Measurements from ENCODE around the gene SLC25A47. TPM values are rescaled to one million over a fixed set of nuclear protein-coding genes. Genes with fewer than 3 reads are reported as not detected.

The SLC25A47 gene
- total RNA-seq, 1 donor from 2014 or later, result not detected

DNA sequence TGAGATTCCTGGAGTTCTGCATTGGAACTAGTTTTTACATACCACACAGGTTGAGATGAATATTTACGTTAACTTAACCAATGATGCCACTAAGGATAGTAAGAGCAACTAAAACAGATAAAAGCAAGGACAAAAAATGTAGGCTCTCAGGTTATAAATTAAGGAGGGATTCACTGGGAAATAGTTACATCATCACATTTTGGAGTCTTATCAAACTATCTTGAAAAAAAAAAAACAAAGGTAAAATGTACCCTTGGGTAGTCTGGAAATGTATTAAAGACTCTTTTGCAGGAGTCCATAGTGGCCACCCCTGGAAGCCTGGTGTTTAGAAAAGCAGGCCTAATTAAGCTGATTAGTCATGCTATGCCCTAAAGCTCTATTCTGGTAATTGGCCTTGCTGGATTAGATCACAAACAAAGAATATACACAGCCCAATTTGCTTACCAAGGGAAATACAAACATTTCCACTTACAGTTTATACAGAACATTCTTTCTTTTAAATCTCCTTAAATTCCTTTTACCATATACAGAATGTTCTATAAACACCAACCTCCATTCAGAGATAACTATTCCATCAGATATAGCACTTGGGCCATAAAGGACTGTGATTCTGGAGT is 39.3 kb downstream of the SLC25A47 start:
- TF ChIP-seq, protein P1, sequence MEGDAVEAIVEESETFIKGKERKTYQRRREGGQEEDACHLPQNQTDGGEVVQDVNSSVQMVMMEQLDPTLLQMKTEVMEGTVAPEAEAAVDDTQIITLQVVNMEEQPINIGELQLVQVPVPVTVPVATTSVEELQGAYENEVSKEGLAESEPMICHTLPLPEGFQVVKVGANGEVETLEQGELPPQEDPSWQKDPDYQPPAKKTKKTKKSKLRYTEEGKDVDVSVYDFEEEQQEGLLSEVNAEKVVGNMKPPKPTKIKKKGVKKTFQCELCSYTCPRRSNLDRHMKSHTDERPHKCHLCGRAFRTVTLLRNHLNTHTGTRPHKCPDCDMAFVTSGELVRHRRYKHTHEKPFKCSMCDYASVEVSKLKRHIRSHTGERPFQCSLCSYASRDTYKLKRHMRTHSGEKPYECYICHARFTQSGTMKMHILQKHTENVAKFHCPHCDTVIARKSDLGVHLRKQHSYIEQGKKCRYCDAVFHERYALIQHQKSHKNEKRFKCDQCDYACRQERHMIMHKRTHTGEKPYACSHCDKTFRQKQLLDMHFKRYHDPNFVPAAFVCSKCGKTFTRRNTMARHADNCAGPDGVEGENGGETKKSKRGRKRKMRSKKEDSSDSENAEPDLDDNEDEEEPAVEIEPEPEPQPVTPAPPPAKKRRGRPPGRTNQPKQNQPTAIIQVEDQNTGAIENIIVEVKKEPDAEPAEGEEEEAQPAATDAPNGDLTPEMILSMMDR (conservative IDR thresholded peaks at IDR 0.05), result no peak
- peaks cover 30% of the 10 kb centered on the region for H3K36me3 Mint-ChIP-seq (ENCODE audit: low read depth)
- no peak overlapping the region for H3K27ac Mint-ChIP-seq (ENCODE audit: unreplicated experiment)
- no peak overlapping the region for H3K4me3 Mint-ChIP-seq
- no peaks in the 10 kb centered on the region for H3K4me1 Mint-ChIP-seq
- no peaks in the 10 kb centered on the region for H3K27me3 Mint-ChIP-seq (ENCODE audit: low read depth)
- H3K9me3 Mint-ChIP-seq, result peaks cover 4% of the 10 kb centered on the region
- DNase-seq (ENCODE audit: low read depth, low spot score), result no peak

DNA sequence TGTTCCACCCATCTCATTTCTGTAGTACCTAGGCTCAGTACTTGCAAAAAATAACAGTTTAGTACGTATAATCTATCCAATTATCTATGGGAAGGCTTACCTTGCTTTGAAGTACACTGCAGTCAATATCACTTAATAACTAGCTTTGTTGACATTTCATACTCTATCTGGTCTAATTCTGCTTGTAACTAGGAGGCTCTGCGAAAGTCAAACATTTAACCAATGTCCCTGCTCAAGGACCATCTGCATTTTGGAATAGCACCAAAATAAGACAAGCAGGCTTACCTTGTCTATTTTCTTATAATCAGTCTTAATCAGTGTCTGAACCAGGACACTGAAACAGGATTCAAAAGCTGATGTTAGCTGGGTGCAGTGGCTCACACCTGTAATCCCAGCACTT is 39.9 kb downstream of the SLC25A47 start:
- H3K27me3 Mint-ChIP-seq (ENCODE audit: low read depth), result no peaks in the 10 kb centered on the region
- no peak overlapping the region for H3K27ac Mint-ChIP-seq (ENCODE audit: unreplicated experiment)
- DNase-seq (ENCODE audit: low read depth, low spot score), result no peak
- H3K4me3 Mint-ChIP-seq, result no peak overlapping the region
- peaks cover 4% of the 10 kb centered on the region for H3K9me3 Mint-ChIP-seq
- TF ChIP-seq, protein P1 (conservative IDR thresholded peaks at IDR 0.05), result no peak
- peaks cover 27% of the 10 kb centered on the region for H3K36me3 Mint-ChIP-seq (ENCODE audit: low read depth)
- H3K4me1 Mint-ChIP-seq, result no peaks in the 10 kb centered on the region

DNA sequence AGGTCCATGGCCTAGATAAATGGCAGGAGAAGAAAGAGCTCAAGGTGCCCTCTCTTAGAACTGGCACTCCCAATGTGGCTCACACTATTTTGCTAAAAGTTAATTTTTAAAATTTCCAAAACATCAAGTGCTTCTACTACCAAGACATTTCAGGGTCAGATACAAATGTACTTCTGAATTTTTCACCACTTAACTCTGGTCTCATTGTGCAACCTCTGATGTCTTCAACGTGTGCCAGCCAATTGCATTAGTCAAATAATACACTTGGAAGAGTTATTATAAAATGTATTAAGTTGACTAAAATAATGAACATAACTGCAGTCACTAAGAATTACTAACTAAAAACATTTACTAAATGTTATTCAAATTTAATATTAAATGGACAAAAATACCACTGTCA is 41.3 kb downstream of the SLC25A47 start:
- Mint-ChIP-seq H3K4me1 (no peaks in the 10 kb centered on the region), H3K4me3 (no peak overlapping the region), H3K27me3 (ENCODE audit: low read depth) (no peaks in the 10 kb centered on the region), H3K27ac (ENCODE audit: unreplicated experiment) (no peak overlapping the region), H3K9me3 (no peaks in the 10 kb centered on the region), H3K36me3 (ENCODE audit: low read depth) (peaks cover 15% of the 10 kb centered on the region)
- TF ChIP-seq, protein P1 (conservative IDR thresholded peaks at IDR 0.05), result no peak
- no peak for DNase-seq (ENCODE audit: low read depth, low spot score)

DNA sequence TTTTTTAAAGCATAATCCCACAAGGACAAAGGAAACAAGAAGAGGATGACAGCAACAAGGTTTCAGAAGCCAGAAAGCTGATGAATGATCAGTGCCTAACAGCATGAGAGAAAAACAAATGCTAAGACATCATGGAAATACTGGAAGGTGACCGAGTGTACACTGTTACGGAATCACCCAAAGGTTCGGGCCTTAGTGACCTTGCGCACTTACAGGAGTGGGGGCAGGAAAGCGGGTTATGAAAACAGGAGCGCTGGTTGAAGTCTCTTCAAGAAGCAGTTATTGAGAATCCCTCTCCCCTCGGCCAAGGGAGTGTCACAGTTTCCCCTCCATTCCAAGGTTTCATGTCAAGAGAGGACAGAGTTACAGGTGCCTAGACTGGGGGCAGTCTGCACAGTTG is 42.6 kb downstream of the SLC25A47 start:
- H3K36me3 Mint-ChIP-seq (ENCODE audit: low read depth), result peaks cover 5% of the 10 kb centered on the region
- H3K27ac Mint-ChIP-seq (ENCODE audit: unreplicated experiment), result no peak overlapping the region
- DNase-seq (ENCODE audit: low read depth, low spot score), result no peak
- no peaks in the 10 kb centered on the region for H3K4me1 Mint-ChIP-seq
- no peaks in the 10 kb centered on the region for H3K9me3 Mint-ChIP-seq
- TF ChIP-seq, protein P1 (conservative IDR thresholded peaks at IDR 0.05), result no peak
- H3K4me3 Mint-ChIP-seq, result no peak overlapping the region
- no peaks in the 10 kb centered on the region for H3K27me3 Mint-ChIP-seq (ENCODE audit: low read depth)

DNA sequence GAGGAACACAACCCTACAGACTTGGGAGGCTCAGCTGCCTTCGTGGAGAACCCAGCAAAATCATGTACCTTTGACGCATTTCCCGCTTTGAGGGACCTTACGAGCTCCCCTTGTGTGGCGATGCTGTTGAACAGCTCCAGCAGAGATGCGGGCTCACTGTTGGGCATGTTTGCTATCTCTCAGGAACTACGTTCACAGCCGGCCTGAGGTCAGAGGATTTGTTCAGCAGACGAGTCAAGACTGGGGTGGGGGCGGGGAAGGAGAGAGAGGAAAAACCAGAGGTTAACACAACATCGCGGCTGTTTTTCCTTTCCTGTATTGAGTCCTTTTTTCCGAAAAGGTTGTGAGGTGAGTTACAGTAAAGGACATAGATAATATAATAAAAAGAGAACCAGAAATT is 45.9 kb downstream of the SLC25A47 start:
- TF ChIP-seq, protein P1 (conservative IDR thresholded peaks at IDR 0.05), result no peak
- no peak for DNase-seq (ENCODE audit: low read depth, low spot score)
- Mint-ChIP-seq H3K27me3 (ENCODE audit: low read depth) (no peaks in the 10 kb centered on the region), H3K9me3 (no peaks in the 10 kb centered on the region), H3K4me3 (no peak overlapping the region), H3K27ac (ENCODE audit: unreplicated experiment) (no peak overlapping the region), H3K36me3 (ENCODE audit: low read depth) (peaks cover 7% of the 10 kb centered on the region), H3K4me1 (peaks cover 9% of the 10 kb centered on the region)
